ENCODE data around the gene SLC4A5.

- TF ChIP-seq, protein P1, sequence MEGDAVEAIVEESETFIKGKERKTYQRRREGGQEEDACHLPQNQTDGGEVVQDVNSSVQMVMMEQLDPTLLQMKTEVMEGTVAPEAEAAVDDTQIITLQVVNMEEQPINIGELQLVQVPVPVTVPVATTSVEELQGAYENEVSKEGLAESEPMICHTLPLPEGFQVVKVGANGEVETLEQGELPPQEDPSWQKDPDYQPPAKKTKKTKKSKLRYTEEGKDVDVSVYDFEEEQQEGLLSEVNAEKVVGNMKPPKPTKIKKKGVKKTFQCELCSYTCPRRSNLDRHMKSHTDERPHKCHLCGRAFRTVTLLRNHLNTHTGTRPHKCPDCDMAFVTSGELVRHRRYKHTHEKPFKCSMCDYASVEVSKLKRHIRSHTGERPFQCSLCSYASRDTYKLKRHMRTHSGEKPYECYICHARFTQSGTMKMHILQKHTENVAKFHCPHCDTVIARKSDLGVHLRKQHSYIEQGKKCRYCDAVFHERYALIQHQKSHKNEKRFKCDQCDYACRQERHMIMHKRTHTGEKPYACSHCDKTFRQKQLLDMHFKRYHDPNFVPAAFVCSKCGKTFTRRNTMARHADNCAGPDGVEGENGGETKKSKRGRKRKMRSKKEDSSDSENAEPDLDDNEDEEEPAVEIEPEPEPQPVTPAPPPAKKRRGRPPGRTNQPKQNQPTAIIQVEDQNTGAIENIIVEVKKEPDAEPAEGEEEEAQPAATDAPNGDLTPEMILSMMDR (conservative IDR thresholded peaks at IDR 0.05), result no peak
- TF ChIP-seq EZH2 (IDR thresholded peaks at IDR 0.05; ENCODE audit: low read depth), result no peak
These were observed 29.7 kb downstream of the SLC4A5 start for GRCh38 chr2:74313497-74313896.
